Endothelial cell of umbilical vein (primary cell): ENCODE results near the gene LIN28A. TPM values are rescaled to one million over a fixed set of nuclear protein-coding genes. Genes with fewer than 3 reads are reported as not detected.

Experiments
- BruUV-seq: library from RNA; stranded (reverse); fragments of 400-500 nt; replicated peaks from 2 replicates; lab custom pipeline; 2021; lab: Mats Ljungman, UMichigan
- CTCF ChIA-PET: fragments of 300-600, 350-600 bp; sonication (Branson Sonifier 250); formaldehyde crosslinking; loops from one replicate; lab custom pipeline; 2021; ENCODE audit warnings: antibody characterized with exemption, inconsistent platforms; lab: Charles Lee
- POLR2A ChIA-PET: fragments of 300-600, 350-600 bp; sonication (Branson Sonifier 250); formaldehyde crosslinking; loops from one replicate; lab custom pipeline; 2021; ENCODE audit warnings: antibody characterized with exemption, inconsistent platforms; lab: Charles Lee
- DNase-seq: peaks from one replicate; pipeline ENCODE4 v3.0.0-alpha.2; 2011; ENCODE audit warnings: low read depth, low spot score
- FAIRE-seq: peaks from 2 replicates; lab custom pipeline; 2011; peaks lifted over from hg19 to GRCh38; lab: Jason Lieb, UNC
- H2AFZ ChIP-seq: 2 replicates; pipeline ENCODE4 v1.6.0; 2012; ENCODE audit warnings: low read depth, low read length, control low read depth, inconsistent platforms
- H3K27ac ChIP-seq: 2 replicates; pipeline ENCODE4 v1.5.1; 2011; ENCODE audit warnings: low read depth, mild to moderate bottlenecking, control low read depth, low read length, moderate library complexity; ENCODE audit not compliant: insufficient read depth
- H3K27me3 ChIP-seq, 2 experiments: 2 replicates each; pipeline versions ENCODE4 v1.6.0 to v1.6.1; 2011; ENCODE audit warnings: low read length in 2 of 2, mixed read lengths in 1 of 2; ENCODE audit not compliant: control insufficient read depth in 2 of 2, insufficient read depth in 2 of 2
- H3K36me3 ChIP-seq, 2 experiments: 2 replicates in 1 of 2; 3 replicates in 1 of 2; pipeline ENCODE4 v1.5.1; 2011; ENCODE audit warnings: low read length in 2 of 2, mild to moderate bottlenecking in 1 of 2, moderate library complexity in 1 of 2; ENCODE audit not compliant: control insufficient read depth in 2 of 2, insufficient read depth in 2 of 2; ENCODE audit errors: extremely low read depth in 1 of 2
- H3K4me1 ChIP-seq: 3 replicates; pipeline ENCODE4 v1.5.1; 2011; ENCODE audit warnings: mild to moderate bottlenecking, low read length; ENCODE audit not compliant: control insufficient read depth, insufficient read depth; ENCODE audit errors: extremely low read depth
- H3K4me2 ChIP-seq: 2 replicates; pipeline ENCODE4 v1.6.1; 2011; ENCODE audit warnings: low read length, control low read depth, mixed read lengths; ENCODE audit not compliant: insufficient read depth
- H3K4me3 ChIP-seq, 3 experiments: fragments of 200-600 bp in 1 of 3; sonication (generic), shearing (Covaris generic) in 1 of 3; replicated peaks in 1 of 3; 2 replicates each; pipeline ENCODE4 v1.5.1; 2011 to 2016; ENCODE audit warnings: control low read depth in 3 of 3, low read length in 3 of 3, mild to moderate bottlenecking in 2 of 3, inconsistent platforms in 1 of 3, low read depth in 1 of 3, moderate library complexity in 1 of 3; ENCODE audit not compliant: insufficient read depth in 1 of 3
- H3K79me2 ChIP-seq: 2 replicates; pipeline ENCODE4 v1.6.0; 2012; ENCODE audit warnings: low read length, inconsistent platforms; ENCODE audit not compliant: control insufficient read depth, insufficient read depth
- H3K9ac ChIP-seq: replicated peaks from 2 replicates; pipeline ENCODE3; 2011; ENCODE audit warnings: low read length, control low read depth; ENCODE audit not compliant: insufficient read depth; ENCODE audit errors: extremely low read depth
- H3K9me1 ChIP-seq: replicated peaks from 3 replicates; pipeline ENCODE4 v1.6.0; 2011; ENCODE audit warnings: mild to moderate bottlenecking, low read length; ENCODE audit not compliant: control insufficient read depth, insufficient read depth; ENCODE audit errors: extremely low read depth
- H3K9me3 ChIP-seq: replicated peaks from 2 replicates; pipeline ENCODE4 v1.5.1; 2012; ENCODE audit warnings: low read length, inconsistent platforms; ENCODE audit not compliant: control insufficient read depth, insufficient read depth
- H4K20me1 ChIP-seq: replicated peaks from 2 replicates; pipeline ENCODE3; 2011; ENCODE audit warnings: mild to moderate bottlenecking, low read length; ENCODE audit not compliant: control insufficient read depth, insufficient read depth; ENCODE audit errors: extremely low read depth
- JUN ChIP-seq: IDR thresholded peaks from 2 replicates; pipeline ENCODE4 v1.6.1; 2011; ENCODE audit warnings: borderline replicate concordance, low read depth; ENCODE audit not compliant: insufficient read length, insufficient read depth
- MAX ChIP-seq: IDR thresholded peaks from 2 replicates; pipeline ENCODE4 v1.6.1; 2011; ENCODE audit not compliant: insufficient read depth, insufficient read length
- MYC ChIP-seq: IDR thresholded peaks from one replicate; pipeline ENCODE4 v1.6.1; 2011; ENCODE audit warnings: mild to moderate bottlenecking, low read depth, low read length
- POLR2A ChIP-seq: IDR thresholded peaks from 2 replicates; pipeline ENCODE4 v1.6.1; 2012; ENCODE audit warnings: low read depth, mild to moderate bottlenecking, control low read depth, low read length
- POLR2AphosphoS5 ChIP-seq: IDR thresholded peaks from 2 replicates; pipeline ENCODE4 v1.6.1; 2012; ENCODE audit warnings: low read depth, mild to moderate bottlenecking, control low read depth, low read length, moderate library complexity; ENCODE audit not compliant: insufficient read depth
- dilution Hi-C: fragments of 300-500 bp; cut with MboI; formaldehyde crosslinking; loops from one replicate; pipeline ENCODE4 v1.15.0; 2019; ENCODE audit warnings: low sequenced_read_pairs; ENCODE audit not compliant: extremely low pct_ligation_motif_present
- intact Hi-C: fragments of 100-400 bp; cut with micrococcal nuclease; formaldehyde crosslinking; loops from one replicate; pipeline ENCODE4 v1.10.0; 2022
- polyA plus RNA-seq, 4 experiments: library from polyadenylated mRNA; depleted of rRNA in 3 of 4; stranded (reverse) in 3 of 4; unstranded in 1 of 4; fragments of >200 nt; gene quantifications; 2 replicates each; pipeline versions ENCODE4 v1.2.1 to v1.2.3, GENCODE V29; 2011 to 2012; ENCODE audit warnings: missing spikeins in 1 of 4
- total RNA-seq: library from RNA; stranded (reverse); gene quantifications from 2 replicates; pipeline ENCODE4 v1.2.3, GENCODE V29; 2021

The LIN28A gene
- total and polyA plus RNA-seq, 2 donors (not counting 3 experiments of a cell fraction or from before 2014, with no cell fraction given): 0.11 TPM; not detected in 1

- Histone ChIP-seq H2AFZ (peak within 1 kb of the TSS; percentile 46), H4K20me1 (peaks cover 3% of the 10 kb centered on the region)
- intact Hi-C loops: loop anchor here (2.0 to 5.0 kb wide), 3 partner anchors 28 to 195 kb away; partner anchors contain the start of gene DHDDS
Measured at GRCh38 chr1:26472320-26472900, 61.8 kb downstream of the LIN28A start, which contains the start of gene HMGN2. TSS of gene HMGN2 (plus strand) at chr1:26472440. CDS start at chr1:26472613, 173 bp downstream.

GRCh38 chr1:26472901-26473845 is 62.6 kb downstream of the LIN28A start:
- DNase-seq: peak; percentile 95
- peak overlapping the region; percentile 98 for H3K4me2 ChIP-seq
- H4K20me1 ChIP-seq: peaks cover 3% of the 10 kb centered on the region
- no peaks in the 10 kb centered on the region for H3K9me3 ChIP-seq
- no peaks in the 10 kb centered on the region for H3K9me1 ChIP-seq
- CTCF ChIA-PET: interaction anchor here (1.2 kb wide), 1 partner anchor 56 kb away, joined by 4 read pairs; no protein-coding TSS in a partner anchor
- H3K79me2 ChIP-seq: peaks cover 18% of the 10 kb centered on the region
- H3K27me3 ChIP-seq: no peaks in the 10 kb centered on the region
- FAIRE-seq: peak; percentile 96
- H3K4me3 ChIP-seq: peak overlapping the region; percentile 82 to 98 (median 98)
- TF ChIP-seq POLR2AphosphoS5 (peak; percentile 84), JUN (no peak), POLR2A (peak; percentile 14), MAX (peak; percentile 64)
- H3K36me3 ChIP-seq: peaks cover 16 to 20% of the 10 kb centered on the region in 2 experiments
- POLR2A ChIA-PET: no interaction called here
- H3K9ac ChIP-seq: peak overlapping the region; percentile 96
- intact Hi-C loops: loop anchor here (2.0 to 5.0 kb wide), 3 partner anchors 28 to 196 kb away; partner anchors contain the start of gene DHDDS
- dilution Hi-C loops: no loop called here
- H3K4me1 ChIP-seq: peaks cover 11% of the 10 kb centered on the region
- H3K27ac ChIP-seq: peak overlapping the region; percentile 31
- BruUV-seq: TSS peak; percentile 33
- H2AFZ ChIP-seq: no peak overlapping the region

More at GRCh38 chr1:26472320-26472900, 61.8 kb downstream of the LIN28A start, which contains the start of gene HMGN2:
- H3K27ac ChIP-seq: peak within 1 kb of the TSS; percentile 86
- no peaks in the 10 kb centered on the region for H3K9me3 ChIP-seq
- FAIRE-seq: peak; percentile 62
- CTCF ChIA-PET: interaction anchor here (1.0 to 1.2 kb wide), 2 partner anchors 40 to 55 kb away, joined by 3 to 4 read pairs; partner anchors contain the start of gene DHDDS
- H3K9ac ChIP-seq: peak within 1 kb of the TSS; percentile 96
- TSS peak; percentile 28 for BruUV-seq
- peak; percentile 81 for TF ChIP-seq POLR2AphosphoS5
- no peak for TF ChIP-seq MYC
- TF ChIP-seq POLR2A: peak; percentile 77
- peak; percentile 70 for TF ChIP-seq MAX
- POLR2A ChIA-PET: no interaction called here
- H3K4me3 ChIP-seq: peak within 1 kb of the TSS; percentile 82 to 98 (median 98)
- H3K27me3 ChIP-seq: no peaks in the 10 kb centered on the region
- dilution Hi-C loops: no loop called here
- H3K9me1 ChIP-seq: no peaks in the 10 kb centered on the region
- peaks cover 17 to 20% of the 10 kb centered on the region in 2 experiments for H3K36me3 ChIP-seq
- H3K4me1 ChIP-seq: peaks cover 11% of the 10 kb centered on the region
- peaks cover 18% of the 10 kb centered on the region for H3K79me2 ChIP-seq
- DNase-seq: peak; percentile 72
- H3K4me2 ChIP-seq: peak within 1 kb of the TSS; percentile 98
